Measurements from ENCODE around the gene ZNF296. TPM values are rescaled to one million over a fixed set of nuclear protein-coding genes. Genes with fewer than 3 reads are reported as not detected.

The ZNF296 gene
- total RNA-seq, 6 donors from 2014 or later, result 1.5 to 7.3 (median 2.4) TPM

DNA sequence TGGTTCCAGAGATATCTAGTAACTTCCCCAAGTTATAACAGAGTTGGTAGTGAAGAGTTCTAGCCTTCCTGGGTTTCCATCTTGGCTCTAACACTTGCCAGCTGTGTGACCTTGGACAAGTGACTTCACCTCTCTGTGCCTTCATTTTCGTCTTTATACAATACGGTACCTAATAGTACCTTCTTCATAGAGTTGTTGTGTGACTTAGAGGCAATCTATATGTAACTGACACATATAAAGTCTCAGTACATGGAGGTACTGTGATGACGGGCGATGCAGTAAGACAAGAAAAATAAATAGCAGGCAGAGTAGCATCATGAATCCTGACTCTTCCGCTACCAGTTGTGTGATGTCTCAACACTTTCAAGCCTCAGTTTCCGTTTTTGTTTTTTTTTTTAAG, 45.5 kb downstream of the ZNF296 start:
- no peaks in the 10 kb centered on the region for H3K27me3 ChIP-seq
- peaks cover 2 to 83% (median 60%) of the 10 kb centered on the region in 4 donors for H3K36me3 ChIP-seq
- no peaks in the 10 kb centered on the region for H3K4me1 ChIP-seq
- ATAC-seq (ENCODE audit: low FRiP score in 2 of 2) (no peak), DNase-seq (no peak)
- TF ChIP-seq EP300 (IDR thresholded peaks at IDR 0.05), result no peak
- H3K9me3 ChIP-seq, result no peaks in the 10 kb centered on the region
- H3K27ac ChIP-seq, result no peak overlapping the region
- H3K4me3 ChIP-seq, result no peak overlapping the region
- WGBS, 2 donors, result 95% methylated on average over 6 of the region's 6 CpGs

DNA sequence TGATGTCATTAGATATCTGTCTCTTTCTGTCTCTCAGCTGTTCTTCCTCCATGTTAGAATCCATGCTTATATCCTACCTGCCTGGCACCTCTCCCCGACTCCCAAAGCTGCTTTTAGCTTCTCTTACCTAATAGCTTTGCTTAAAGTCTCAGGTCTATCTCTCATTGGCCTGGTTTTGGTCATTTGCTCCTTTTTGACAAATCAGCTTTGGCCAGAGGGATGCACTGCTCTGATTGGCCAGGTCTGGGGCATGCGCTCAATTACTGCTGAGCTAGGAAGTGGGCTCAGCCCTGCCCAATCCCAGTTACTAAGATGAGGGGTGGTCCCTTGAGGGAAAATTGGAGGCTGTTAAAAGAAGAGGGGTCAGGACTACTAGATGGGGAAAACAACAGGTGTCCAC, 48.9 kb downstream of the ZNF296 start:
- Histone ChIP-seq H3K27me3 (no peaks in the 10 kb centered on the region), H3K36me3 (peaks cover 0 to 65% (median 41%) of the 10 kb centered on the region in 4 donors), H3K4me1 (no peaks in the 10 kb centered on the region), H3K9me3 (no peaks in the 10 kb centered on the region), H3K4me3 (no peak overlapping the region), H3K27ac (no peak overlapping the region)
- ATAC-seq (ENCODE audit: low FRiP score in 2 of 2) (no peak), DNase-seq (no peak)
- TF ChIP-seq EP300 (IDR thresholded peaks at IDR 0.05) (no peak), POLR2A (IDR thresholded peaks at IDR 0.05) (no peak), POLR2AphosphoS5 (IDR thresholded peaks at IDR 0.05) (no peak)
- TF ChIP-seq, protein P1, sequence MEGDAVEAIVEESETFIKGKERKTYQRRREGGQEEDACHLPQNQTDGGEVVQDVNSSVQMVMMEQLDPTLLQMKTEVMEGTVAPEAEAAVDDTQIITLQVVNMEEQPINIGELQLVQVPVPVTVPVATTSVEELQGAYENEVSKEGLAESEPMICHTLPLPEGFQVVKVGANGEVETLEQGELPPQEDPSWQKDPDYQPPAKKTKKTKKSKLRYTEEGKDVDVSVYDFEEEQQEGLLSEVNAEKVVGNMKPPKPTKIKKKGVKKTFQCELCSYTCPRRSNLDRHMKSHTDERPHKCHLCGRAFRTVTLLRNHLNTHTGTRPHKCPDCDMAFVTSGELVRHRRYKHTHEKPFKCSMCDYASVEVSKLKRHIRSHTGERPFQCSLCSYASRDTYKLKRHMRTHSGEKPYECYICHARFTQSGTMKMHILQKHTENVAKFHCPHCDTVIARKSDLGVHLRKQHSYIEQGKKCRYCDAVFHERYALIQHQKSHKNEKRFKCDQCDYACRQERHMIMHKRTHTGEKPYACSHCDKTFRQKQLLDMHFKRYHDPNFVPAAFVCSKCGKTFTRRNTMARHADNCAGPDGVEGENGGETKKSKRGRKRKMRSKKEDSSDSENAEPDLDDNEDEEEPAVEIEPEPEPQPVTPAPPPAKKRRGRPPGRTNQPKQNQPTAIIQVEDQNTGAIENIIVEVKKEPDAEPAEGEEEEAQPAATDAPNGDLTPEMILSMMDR (IDR thresholded peaks at IDR 0.05), result no peak
- 89 to 95% methylated on average over 2 of the region's 2 CpGs for WGBS, 2 donors

DNA sequence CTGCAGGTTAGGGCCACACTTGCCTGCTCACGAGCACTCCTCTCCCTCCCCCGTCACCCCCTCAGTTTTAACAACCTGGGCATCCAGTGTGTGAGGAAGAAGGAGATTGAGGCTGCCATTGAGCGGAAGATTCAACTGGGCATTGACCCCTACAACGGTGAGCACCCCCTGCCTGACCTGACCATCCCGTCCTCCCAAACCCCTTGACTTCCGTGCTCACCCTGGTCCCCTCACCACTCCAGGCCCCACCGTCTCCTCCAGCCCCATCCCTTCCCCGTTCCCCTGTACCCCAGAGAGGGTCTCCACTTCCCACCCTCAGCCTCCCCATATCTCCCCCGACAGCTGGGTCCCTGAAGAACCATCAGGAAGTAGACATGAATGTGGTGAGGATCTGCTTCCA, 51.0 kb downstream of the ZNF296 start:
- Histone ChIP-seq H3K27me3 (no peaks in the 10 kb centered on the region), H3K27ac (no peak overlapping the region), H3K4me3 (no peak overlapping the region), H3K4me1 (no peaks in the 10 kb centered on the region), H3K9me3 (no peaks in the 10 kb centered on the region), H3K36me3 (peaks cover 0 to 53% (median 32%) of the 10 kb centered on the region in 4 donors)
- DNase-seq (no peak), ATAC-seq (ENCODE audit: low FRiP score in 2 of 2) (peak in 1 of 2 donors; percentile 62)
- 96 to 99% methylated on average over 9 of the region's 9 CpGs for WGBS, 2 donors
- TF ChIP-seq POLR2AphosphoS5 (IDR thresholded peaks at IDR 0.05) (no peak), EP300 (IDR thresholded peaks at IDR 0.05) (no peak), POLR2A (IDR thresholded peaks at IDR 0.05) (no peak)
- TF ChIP-seq, protein P1 (IDR thresholded peaks at IDR 0.05), result no peak

DNA sequence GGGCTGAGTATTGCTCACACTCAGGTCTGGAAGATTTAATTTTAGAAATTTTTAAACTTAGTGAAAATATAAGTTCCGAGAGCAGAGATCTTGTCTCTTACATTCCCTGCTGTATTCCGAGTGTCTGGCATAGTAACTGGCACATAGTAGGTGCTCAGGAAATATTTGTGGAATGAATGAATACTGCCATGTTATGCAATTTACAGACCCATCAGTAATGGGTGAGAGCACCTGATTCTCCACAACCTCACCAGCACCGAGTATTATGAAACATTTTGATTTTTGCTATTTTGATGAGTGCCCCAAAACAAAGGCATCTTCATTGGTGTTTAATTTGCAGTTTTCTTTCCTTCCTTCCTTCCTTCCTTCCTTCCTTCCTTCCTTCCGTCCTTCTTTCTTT, 53.2 kb downstream of the ZNF296 start:
- WGBS, 2 donors, result 92 to 95% methylated on average over 4 of the region's 4 CpGs
- peaks cover 0 to 37% (median 17%) of the 10 kb centered on the region in 4 donors for H3K36me3 ChIP-seq
- no peaks in the 10 kb centered on the region for H3K27me3 ChIP-seq
- DNase-seq (no peak), ATAC-seq (ENCODE audit: low FRiP score in 2 of 2) (no peak)
- no peaks in the 10 kb centered on the region for H3K4me1 ChIP-seq
- TF ChIP-seq, protein P1 (IDR thresholded peaks at IDR 0.05), result no peak
- no peak for TF ChIP-seq EP300 (IDR thresholded peaks at IDR 0.05)
- no peak for TF ChIP-seq POLR2AphosphoS5 (IDR thresholded peaks at IDR 0.05)
- no peak for TF ChIP-seq POLR2A (IDR thresholded peaks at IDR 0.05)
- no peak overlapping the region for H3K4me3 ChIP-seq
- H3K9me3 ChIP-seq, result no peaks in the 10 kb centered on the region
- H3K27ac ChIP-seq, result no peak overlapping the region

DNA sequence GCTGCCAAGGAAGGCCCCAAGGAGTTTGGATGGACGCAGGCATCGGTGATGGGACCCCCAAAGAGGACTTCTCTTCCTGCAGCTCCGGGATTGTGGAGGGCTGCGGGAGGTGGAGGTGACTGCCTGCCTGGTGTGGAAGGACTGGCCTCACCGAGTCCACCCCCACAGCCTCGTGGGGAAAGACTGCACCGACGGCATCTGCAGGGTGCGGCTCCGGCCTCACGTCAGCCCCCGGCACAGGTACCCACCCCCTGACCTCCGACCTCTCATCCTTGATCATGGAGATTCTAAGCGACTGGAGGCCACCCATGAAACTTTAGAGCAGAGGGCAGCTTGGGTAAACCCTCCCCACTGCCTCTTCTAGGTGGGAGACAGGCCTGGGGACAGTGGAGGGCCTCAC, 54.3 kb downstream of the ZNF296 start:
- WGBS, 2 donors, result 86 to 93% methylated on average over 10 to 14 of the region's 14 CpGs
- DNase-seq (peak in 1 of 2 donors; percentile 59), ATAC-seq (ENCODE audit: low FRiP score in 2 of 2) (no peak)
- Histone ChIP-seq H3K36me3 (peaks cover 0 to 30% (median 14%) of the 10 kb centered on the region in 4 donors), H3K4me1 (no peaks in the 10 kb centered on the region), H3K4me3 (no peak overlapping the region), H3K9me3 (no peaks in the 10 kb centered on the region), H3K27ac (no peak overlapping the region), H3K27me3 (no peaks in the 10 kb centered on the region)
- TF ChIP-seq EP300 (IDR thresholded peaks at IDR 0.05) (no peak), POLR2AphosphoS5 (IDR thresholded peaks at IDR 0.05) (no peak), POLR2A (IDR thresholded peaks at IDR 0.05) (no peak)
- TF ChIP-seq, protein P1 (IDR thresholded peaks at IDR 0.05), result no peak

Small RNA genes within 50 kb of the gene (small RNA-seq; reads per million reads assigned to genes)
- 0 reads per million in 4 donors for gene RNU6-611P

Other genes starting within 250 kb of the ZNF296 start
- 100 to 1,000 TPM in 4 of 6 donors, 10 to 100 TPM in 2; 52.2 to 152 (median 109) TPM for gene NECTIN2, start 230.2 kb downstream of the ZNF296 start, total RNA-seq
- gene TOMM40, start 185.2 kb downstream of the ZNF296 start, total RNA-seq, result 10 to 100 TPM; 26.6 to 88.3 (median 58.1) TPM
- 1,000 to 10,000 TPM in 2 of 6 donors, 100 to 1,000 TPM in 4; 256 to 1,773 (median 644) TPM for gene APOE, start 170.7 kb downstream of the ZNF296 start, total RNA-seq
- 100 to 1,000 TPM; 186 to 754 (median 527) TPM for gene APOC1, start 161.9 kb downstream of the ZNF296 start, total RNA-seq
- 1 to 10 TPM in 1 of 6 donors, under 1 TPM in 1, not detected in 4; 0.49 to 2.7 TPM for gene APOC4, start 134.2 kb downstream of the ZNF296 start, total RNA-seq
- gene APOC2, start 130.4 kb downstream of the ZNF296 start, total RNA-seq, result 10 to 100 TPM in 5 of 6 donors, under 1 TPM in 1; 0.98 to 50.0 (median 22.8) TPM
- gene CLPTM1, start 121.1 kb downstream of the ZNF296 start, total RNA-seq, result 100 to 1,000 TPM in 3 of 6 donors, 10 to 100 TPM in 3; 53.4 to 139 (median 99.6) TPM
- gene RELB, start 75.0 kb downstream of the ZNF296 start, total RNA-seq, result 10 to 100 TPM in 3 of 6 donors, 1 to 10 TPM in 3; 4.0 to 31.1 (median 18.1) TPM
- 100 to 1,000 TPM in 1 of 6 donors, 10 to 100 TPM in 5; 38.0 to 295 (median 71.6) TPM for gene CLASRP, start 37.4 kb downstream of the ZNF296 start, total RNA-seq
- gene GEMIN7, start 2.8 kb upstream of the ZNF296 start, total RNA-seq, result 10 to 100 TPM in 3 of 6 donors, 1 to 10 TPM in 3; 8.1 to 24.2 (median 13.5) TPM
- 10 to 100 TPM; 30.0 to 64.6 (median 37.3) TPM for gene PPP1R37, start 16.7 kb upstream of the ZNF296 start, total RNA-seq
- gene NKPD1, start 84.5 kb upstream of the ZNF296 start, total RNA-seq, result under 1 TPM in 5 of 6 donors, not detected in 1; under 0.01 to 1.00 (median 0.17) TPM
- gene TRAPPC6A, start 101.8 kb upstream of the ZNF296 start, total RNA-seq, result 10 to 100 TPM; 10.5 to 53.3 (median 23.7) TPM
- 10 to 100 TPM in 5 of 6 donors, 1 to 10 TPM in 1; 4.7 to 34.6 (median 18.6) TPM for gene BLOC1S3, start 102.3 kb upstream of the ZNF296 start, total RNA-seq
- 1 to 10 TPM; 1.1 to 10.0 (median 2.7) TPM for gene EXOC3L2, start 168.9 kb upstream of the ZNF296 start, total RNA-seq
- 10 to 100 TPM; 14.6 to 59.3 (median 35.6) TPM for gene MARK4, start 174.8 kb upstream of the ZNF296 start, total RNA-seq
- gene CKM, start 246.4 kb upstream of the ZNF296 start, total RNA-seq, result not detected

Data from upper lobe of left lung (tissue), 6 donors.